K562 treated with DMSO at 1 percent for 48 hours (cell line): Measurements from ENCODE around the gene TMEM132E. TPM values are rescaled to one million over a fixed set of nuclear protein-coding genes. Genes with fewer than 3 reads are reported as not detected.

Source experiments
- total RNA-seq: library from RNA; unstranded; fragments of 300-600 nt; gene quantifications from 2 replicates; pipeline ENCODE4 v1.2.3, GENCODE V29; 2022; ENCODE audit warnings: low replicate concordance; ENCODE audit errors: extremely low read depth

Gene TMEM132E, protein sequence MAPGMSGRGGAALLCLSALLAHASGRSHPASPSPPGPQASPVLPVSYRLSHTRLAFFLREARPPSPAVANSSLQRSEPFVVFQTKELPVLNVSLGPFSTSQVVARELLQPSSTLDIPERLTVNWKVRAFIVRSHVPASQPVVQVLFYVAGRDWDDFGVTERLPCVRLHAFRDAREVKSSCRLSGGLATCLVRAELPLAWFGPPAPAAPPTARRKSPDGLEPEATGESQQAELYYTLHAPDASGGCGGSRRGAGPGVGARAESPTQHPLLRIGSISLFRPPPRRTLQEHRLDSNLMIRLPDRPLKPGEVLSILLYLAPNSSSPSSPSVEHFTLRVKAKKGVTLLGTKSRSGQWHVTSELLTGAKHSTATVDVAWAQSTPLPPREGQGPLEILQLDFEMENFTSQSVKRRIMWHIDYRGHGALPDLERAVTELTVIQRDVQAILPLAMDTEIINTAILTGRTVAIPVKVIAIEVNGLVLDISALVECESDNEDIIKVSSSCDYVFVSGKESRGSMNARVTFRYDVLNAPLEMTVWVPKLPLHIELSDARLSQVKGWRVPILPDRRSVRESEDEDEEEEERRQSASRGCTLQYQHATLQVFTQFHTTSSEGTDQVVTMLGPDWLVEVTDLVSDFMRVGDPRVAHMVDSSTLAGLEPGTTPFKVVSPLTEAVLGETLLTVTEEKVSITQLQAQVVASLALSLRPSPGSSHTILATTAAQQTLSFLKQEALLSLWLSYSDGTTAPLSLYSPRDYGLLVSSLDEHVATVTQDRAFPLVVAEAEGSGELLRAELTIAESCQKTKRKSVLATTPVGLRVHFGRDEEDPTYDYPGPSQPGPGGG (N-terminal part only)
- total RNA-seq = not detected in 2 replicates

GRCh38 chr17:34579017-34579946 lies at the start of gene TMEM132E:
Gene TMEM132E (plus strand): TSS chr17:34579582. CDS start chr17:34581077, 1,495 bp downstream.

Other genes with a start within 250 kb of the TMEM132E start
- gene CCL13, start 223.1 kb upstream of the TMEM132E start, total RNA-seq = not detected in 2 replicates
- not detected in 2 replicates for gene CCL1, start 216.3 kb upstream of the TMEM132E start, total RNA-seq